Tibial artery (tissue), 4 donors: Measurements from ENCODE around the gene DPF3.

Source experiments
- DNase-seq, 2 donors: peaks; one replicate each; pipeline ENCODE4 v3.0.0-alpha.2; 2019
- H3K27ac ChIP-seq, 2 donors: fragments of 200-600 bp; sonication (generic) in 1 of 2; 1 replicate in 1 of 2; 2 replicates in 1 of 2; pipeline ENCODE4 v1.5.1; 2018 to 2019; ENCODE audit warnings: mild to moderate bottlenecking in 1 of 2
- H3K27me3 ChIP-seq, 2 donors: fragments of 200-600 bp; sonication (generic) in 1 of 2; one replicate each; pipeline versions ENCODE4 v1.5.1 to v1.6.0; 2016 to 2019
- H3K36me3 ChIP-seq, 3 donors: fragments of 200-600 bp; sonication (generic) in 2 of 3; one replicate each; pipeline ENCODE4 v1.5.1; 2016 to 2019; ENCODE audit warnings: mild to moderate bottlenecking in 2 of 3
- H3K4me1 ChIP-seq, 4 donors: fragments of 200-600 bp; sonication (generic) in 2 of 4; 1 replicate in 3 of 4; 2 replicates in 1 of 4; pipeline ENCODE4 v1.5.1; 2016 to 2019
- H3K4me3 ChIP-seq, 2 donors: fragments of 200-600 bp; sonication (generic) in 1 of 2; 1 replicate in 1 of 2; 2 replicates in 1 of 2; pipeline ENCODE4 v1.5.1; 2018 to 2019; ENCODE audit warnings: mild to moderate bottlenecking in 2 of 2
- H3K9me3 ChIP-seq, 3 donors: fragments of 200-600 bp; sonication (generic) in 1 of 3; one replicate each; pipeline ENCODE4 v1.5.1; 2016 to 2019
- intact Hi-C: fragments of 100-400 bp; cut with DNase I; formaldehyde crosslinking; loops from one replicate; pipeline ENCODE4 v1.15.0; 2023; ENCODE audit warnings: low total_unique reads
- TF ChIP-seq, protein P1 (sequence below), 2 experiments: fragments of 200-600 bp in 1 of 2; fragments of 450-650 bp in 1 of 2; IDR thresholded peaks; one replicate each; pipeline ENCODE4 v1.5.1; 2017 to 2019; ENCODE audit warnings: antibody characterized with exemption in 2 of 2, mild to moderate bottlenecking in 1 of 2, moderate library complexity in 1 of 2

Gene DPF3

DNA sequence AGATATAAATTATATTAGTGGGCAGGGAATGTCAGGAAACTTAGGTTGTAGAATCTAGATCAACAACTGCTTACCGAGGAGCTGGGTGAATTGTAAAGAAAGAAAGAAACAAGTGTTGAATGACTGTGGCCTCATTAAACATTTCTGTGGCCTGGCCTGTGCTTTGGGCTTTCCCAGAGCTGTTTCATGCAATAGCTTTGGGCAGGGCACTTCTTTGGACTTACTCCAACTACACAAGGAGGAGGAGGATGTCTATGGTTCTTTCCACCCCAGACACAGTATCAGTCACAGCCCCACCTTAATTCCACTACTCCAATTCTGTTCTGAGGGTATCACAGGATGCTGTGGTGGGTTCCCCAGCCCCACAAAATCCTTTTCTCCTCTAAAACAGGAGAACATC, 38.0 kb downstream of the DPF3 start:
- DNase-seq = no peak
- Histone ChIP-seq H3K27me3 (no peaks in the 10 kb centered on the region), H3K4me3 (no peak overlapping the region), H3K36me3 (no peaks in the 10 kb centered on the region), H3K4me1 (peaks cover 0 to 15% (median 0%) of the 10 kb centered on the region in 4 donors), H3K27ac (no peak overlapping the region), H3K9me3 (no peaks in the 10 kb centered on the region)
- intact Hi-C loops = no loop called here
- TF ChIP-seq, protein P1, sequence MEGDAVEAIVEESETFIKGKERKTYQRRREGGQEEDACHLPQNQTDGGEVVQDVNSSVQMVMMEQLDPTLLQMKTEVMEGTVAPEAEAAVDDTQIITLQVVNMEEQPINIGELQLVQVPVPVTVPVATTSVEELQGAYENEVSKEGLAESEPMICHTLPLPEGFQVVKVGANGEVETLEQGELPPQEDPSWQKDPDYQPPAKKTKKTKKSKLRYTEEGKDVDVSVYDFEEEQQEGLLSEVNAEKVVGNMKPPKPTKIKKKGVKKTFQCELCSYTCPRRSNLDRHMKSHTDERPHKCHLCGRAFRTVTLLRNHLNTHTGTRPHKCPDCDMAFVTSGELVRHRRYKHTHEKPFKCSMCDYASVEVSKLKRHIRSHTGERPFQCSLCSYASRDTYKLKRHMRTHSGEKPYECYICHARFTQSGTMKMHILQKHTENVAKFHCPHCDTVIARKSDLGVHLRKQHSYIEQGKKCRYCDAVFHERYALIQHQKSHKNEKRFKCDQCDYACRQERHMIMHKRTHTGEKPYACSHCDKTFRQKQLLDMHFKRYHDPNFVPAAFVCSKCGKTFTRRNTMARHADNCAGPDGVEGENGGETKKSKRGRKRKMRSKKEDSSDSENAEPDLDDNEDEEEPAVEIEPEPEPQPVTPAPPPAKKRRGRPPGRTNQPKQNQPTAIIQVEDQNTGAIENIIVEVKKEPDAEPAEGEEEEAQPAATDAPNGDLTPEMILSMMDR (IDR thresholded peaks at IDR 0.05) = no peak

- Histone ChIP-seq H3K4me1 (peaks cover 0 to 15% (median 0%) of the 10 kb centered on the region in 4 donors), H3K36me3 (no peaks in the 10 kb centered on the region), H3K27me3 (no peaks in the 10 kb centered on the region), H3K9me3 (no peaks in the 10 kb centered on the region), H3K27ac (no peak overlapping the region), H3K4me3 (no peak overlapping the region)
- intact Hi-C loops = no loop called here
- DNase-seq = no peak
- TF ChIP-seq, protein P1 (IDR thresholded peaks at IDR 0.05) = no peak
These were observed 41.7 kb downstream of the DPF3 start for GRCh38 chr14:72852194-72852593.

GRCh38 chr14:72851635-72852034, 42.3 kb downstream of the DPF3 start:
- Histone ChIP-seq H3K4me1 (peaks cover 0 to 15% (median 0%) of the 10 kb centered on the region in 4 donors), H3K9me3 (no peaks in the 10 kb centered on the region), H3K27me3 (no peaks in the 10 kb centered on the region), H3K4me3 (no peak overlapping the region), H3K27ac (no peak overlapping the region), H3K36me3 (no peaks in the 10 kb centered on the region)
- TF ChIP-seq, protein P1 (IDR thresholded peaks at IDR 0.05) = no peak
- intact Hi-C loops = no loop called here
- no peak for DNase-seq

GRCh38 chr14:72850360-72850759, 43.5 kb downstream of the DPF3 start:
- no peaks in the 10 kb centered on the region for H3K9me3 ChIP-seq
- intact Hi-C loops = no loop called here
- no peaks in the 10 kb centered on the region for H3K36me3 ChIP-seq
- peaks cover 0 to 8% (median 0%) of the 10 kb centered on the region in 4 donors for H3K4me1 ChIP-seq
- TF ChIP-seq, protein P1 (IDR thresholded peaks at IDR 0.05) = no peak
- H3K4me3 ChIP-seq = no peak overlapping the region
- no peak for DNase-seq
- H3K27me3 ChIP-seq = no peaks in the 10 kb centered on the region
- no peak overlapping the region for H3K27ac ChIP-seq

GRCh38 chr14:72849222-72849621, 44.7 kb downstream of the DPF3 start:
- H3K36me3 ChIP-seq = no peaks in the 10 kb centered on the region
- H3K4me1 ChIP-seq = peaks cover 0 to under 1% (median 0%) of the 10 kb centered on the region in 4 donors
- intact Hi-C loops = no loop called here
- H3K27me3 ChIP-seq = no peaks in the 10 kb centered on the region
- no peak for DNase-seq
- H3K9me3 ChIP-seq = no peaks in the 10 kb centered on the region
- no peak overlapping the region for H3K4me3 ChIP-seq
- TF ChIP-seq, protein P1 (IDR thresholded peaks at IDR 0.05) = no peak
- no peak overlapping the region for H3K27ac ChIP-seq

DNA sequence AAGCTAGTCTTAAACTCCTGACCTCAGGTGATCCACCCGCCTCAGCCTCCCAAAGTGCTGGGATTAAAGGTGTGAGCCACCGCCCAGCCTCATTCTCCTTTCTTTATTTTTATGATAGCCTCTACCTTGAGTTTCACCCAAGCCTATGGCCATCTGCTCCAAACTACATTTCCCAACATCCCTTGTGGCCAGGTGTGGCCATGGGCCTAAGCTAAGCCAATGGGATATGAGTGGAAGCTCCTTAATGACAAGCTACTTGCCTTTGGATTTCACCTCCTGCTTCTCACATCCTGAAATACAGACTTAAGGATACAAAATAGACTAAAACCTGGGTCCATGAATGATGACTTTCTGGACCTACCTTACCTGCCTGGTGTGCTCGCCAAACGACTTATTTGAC, 46.2 kb downstream of the DPF3 start:
- Histone ChIP-seq H3K27me3 (no peaks in the 10 kb centered on the region), H3K9me3 (no peaks in the 10 kb centered on the region), H3K27ac (no peak overlapping the region), H3K4me1 (no peaks in the 10 kb centered on the region), H3K4me3 (no peak overlapping the region), H3K36me3 (no peaks in the 10 kb centered on the region)
- TF ChIP-seq, protein P1 (IDR thresholded peaks at IDR 0.05) = no peak
- no peak for DNase-seq
- intact Hi-C loops = no loop called here
